Upper lobe of left lung (tissue), 4 donors: ENCODE data around the gene EVC.

Experiments used
- EP300 ChIP-seq, 4 donors: sonication (generic); formaldehyde crosslinking; IDR thresholded peaks; one replicate each; pipeline ENCODE4 v1.5.1; 2017; ENCODE audit warnings: antibody characterized with exemption in 4 of 4, control low read depth in 2 of 4
- POLR2A ChIP-seq, 4 donors: fragments of 450-650 bp; IDR thresholded peaks; one replicate each; pipeline ENCODE4 v1.5.1; 2016 to 2017; ENCODE audit warnings: antibody characterized with exemption in 4 of 4, mild to moderate bottlenecking in 2 of 4
- POLR2AphosphoS5 ChIP-seq, 2 donors: sonication (generic); formaldehyde crosslinking; IDR thresholded peaks; one replicate each; pipeline ENCODE4 v1.5.1; 2017; ENCODE audit warnings: antibody characterized with exemption in 2 of 2
- TF ChIP-seq, protein P1 (sequence below), 6 experiments: fragments of 450-650 bp in 4 of 6; fragments of 200-600 bp in 2 of 6; sonication (generic) in 2 of 6; IDR thresholded peaks; one replicate each; pipeline ENCODE4 v1.5.1; 2016 to 2019; ENCODE audit warnings: antibody characterized with exemption in 6 of 6

DNA sequence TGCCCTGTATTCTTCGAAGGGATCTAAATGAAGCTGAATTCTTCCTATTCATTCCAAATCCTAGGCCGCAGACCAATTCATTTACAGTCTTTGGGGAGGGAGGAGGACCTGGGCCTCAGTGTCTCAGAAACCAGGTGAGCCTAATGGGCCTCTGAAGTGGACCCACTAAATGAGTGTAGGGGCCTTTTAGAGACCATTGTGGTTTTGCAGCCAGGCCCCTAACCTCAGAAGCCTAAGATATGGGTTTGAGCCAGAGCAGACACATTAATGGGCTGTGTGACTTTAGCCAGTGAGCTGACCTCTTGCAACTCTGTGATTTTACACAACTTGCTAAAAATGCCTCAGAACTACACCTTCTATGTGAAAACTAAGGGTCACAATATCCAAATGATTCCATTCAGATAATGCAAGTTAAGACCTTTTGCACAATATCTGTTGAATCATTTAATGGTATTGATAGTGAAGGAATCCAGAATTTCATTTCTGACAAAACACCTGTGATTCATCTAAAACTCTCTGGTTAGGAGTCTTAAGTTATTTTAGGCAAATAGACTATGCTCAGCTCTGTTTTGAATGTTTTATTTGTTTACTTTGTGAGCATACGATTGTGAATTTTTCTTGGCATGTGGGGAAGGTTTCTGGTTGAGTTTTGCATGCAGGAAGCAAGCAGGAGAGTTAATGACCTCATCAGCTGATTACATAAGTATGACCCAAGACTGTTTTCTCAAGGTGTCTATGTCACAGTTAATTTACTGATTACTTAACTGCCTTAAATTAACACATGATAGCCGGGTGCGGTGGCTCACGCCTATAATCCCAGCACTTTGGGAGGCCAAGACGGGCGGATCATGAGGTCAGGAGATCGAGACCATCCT is 75.0 kb downstream of the EVC start:
- TF ChIP-seq, protein P1, sequence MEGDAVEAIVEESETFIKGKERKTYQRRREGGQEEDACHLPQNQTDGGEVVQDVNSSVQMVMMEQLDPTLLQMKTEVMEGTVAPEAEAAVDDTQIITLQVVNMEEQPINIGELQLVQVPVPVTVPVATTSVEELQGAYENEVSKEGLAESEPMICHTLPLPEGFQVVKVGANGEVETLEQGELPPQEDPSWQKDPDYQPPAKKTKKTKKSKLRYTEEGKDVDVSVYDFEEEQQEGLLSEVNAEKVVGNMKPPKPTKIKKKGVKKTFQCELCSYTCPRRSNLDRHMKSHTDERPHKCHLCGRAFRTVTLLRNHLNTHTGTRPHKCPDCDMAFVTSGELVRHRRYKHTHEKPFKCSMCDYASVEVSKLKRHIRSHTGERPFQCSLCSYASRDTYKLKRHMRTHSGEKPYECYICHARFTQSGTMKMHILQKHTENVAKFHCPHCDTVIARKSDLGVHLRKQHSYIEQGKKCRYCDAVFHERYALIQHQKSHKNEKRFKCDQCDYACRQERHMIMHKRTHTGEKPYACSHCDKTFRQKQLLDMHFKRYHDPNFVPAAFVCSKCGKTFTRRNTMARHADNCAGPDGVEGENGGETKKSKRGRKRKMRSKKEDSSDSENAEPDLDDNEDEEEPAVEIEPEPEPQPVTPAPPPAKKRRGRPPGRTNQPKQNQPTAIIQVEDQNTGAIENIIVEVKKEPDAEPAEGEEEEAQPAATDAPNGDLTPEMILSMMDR (IDR thresholded peaks at IDR 0.05), result no peak
- no peak for TF ChIP-seq POLR2A (IDR thresholded peaks at IDR 0.05)
- TF ChIP-seq POLR2AphosphoS5 (IDR thresholded peaks at IDR 0.05), result no peak
- TF ChIP-seq EP300 (IDR thresholded peaks at IDR 0.05), result no peak
